GM12878 (cell line): ENCODE measurements around the gene PI4KA.
"Not testable (repeated sequence)": the region's sequence is repeated elsewhere in the genome, so short reads cannot be mapped to it uniquely, and the experiment has no call there.

Source experiments
- CHD2 ChIP-seq: IDR thresholded peaks from 2 replicates; pipeline ENCODE4 v1.6.1; 2011; ENCODE audit warnings: low read depth, low read length, improper control_type of control experiment, borderline replicate concordance
- ELK1 ChIP-seq: IDR thresholded peaks from 2 replicates; pipeline ENCODE4 v1.6.1; 2012; ENCODE audit warnings: low read depth, low read length, improper control_type of control experiment
- EP300 ChIP-seq, 2 experiments: fragments of 150-350 bp in 1 of 2; IDR thresholded peaks; 2 replicates each; pipeline ENCODE4 v1.6.1; 2011 to 2012; ENCODE audit warnings: low read depth in 2 of 2, low read length in 2 of 2, borderline replicate concordance in 1 of 2, improper control_type of control experiment in 1 of 2, inconsistent platforms in 1 of 2; ENCODE audit not compliant: control insufficient read depth in 1 of 2
- EZH2 ChIP-seq: IDR thresholded peaks from 2 replicates; pipeline ENCODE4 v1.6.1; 2012; ENCODE audit warnings: low read depth, mild to moderate bottlenecking, control low read depth, inconsistent platforms, low read length, borderline replicate concordance; ENCODE audit not compliant: control insufficient read depth
- HDAC2 ChIP-seq: fragments of 200-600 bp; sonication (generic); IDR thresholded peaks from 2 replicates; pipeline ENCODE4 v1.6.1; 2017
- NFYB ChIP-seq: IDR thresholded peaks from 2 replicates; pipeline ENCODE4 v1.6.1; 2011; ENCODE audit warnings: low read depth, mild to moderate bottlenecking, low read length, improper control_type of control experiment, moderate library complexity; ENCODE audit not compliant: insufficient read depth
- NR2C1 ChIP-seq: fragments of 450-650 bp; IDR thresholded peaks from 2 replicates; pipeline ENCODE4 v1.6.1; 2017; ENCODE audit warnings: antibody characterized with exemption, mild to moderate bottlenecking, moderate library complexity
- POLR2A ChIP-seq: IDR thresholded peaks from 2 replicates; pipeline ENCODE4 v1.6.1; 2011; ENCODE audit warnings: low read depth, mild to moderate bottlenecking, low read length
- RAD21 ChIP-seq: IDR thresholded peaks from 2 replicates; pipeline ENCODE4 v1.6.1; 2011; ENCODE audit warnings: mild to moderate bottlenecking, low read depth, low read length, moderate library complexity; ENCODE audit not compliant: insufficient read depth
- SMC3 ChIP-seq: IDR thresholded peaks from 2 replicates; pipeline ENCODE4 v1.6.1; 2011; ENCODE audit warnings: low read length, improper control_type of control experiment, borderline replicate concordance
- TF ChIP-seq, protein P1 (sequence below), 3 experiments: IDR thresholded peaks in 2 of 3; conservative IDR thresholded peaks in 1 of 3; 2 replicates each; pipeline ENCODE4 v1.5.1; 2011; ENCODE audit warnings: low read depth in 3 of 3, low read length in 3 of 3, mild to moderate bottlenecking in 3 of 3, control low read depth in 2 of 3, moderate library complexity in 2 of 3, inconsistent platforms in 1 of 3, mixed read lengths in 1 of 3; ENCODE audit not compliant: control insufficient read depth in 2 of 3, insufficient read depth in 1 of 3; ENCODE audit errors: extremely low read depth in 1 of 3

- TF ChIP-seq EZH2; NFYB; ELK1; CHD2; RAD21; EP300 (IDR thresholded peaks at IDR 0.05; ENCODE audit: borderline replicate concordance in 1 of 2, control insufficient read depth in 1 of 2, low read depth in 2 of 2, low read length in 2 of 2); NR2C1; POLR2A; SMC3; HDAC2: not testable (repeated sequence)
- TF ChIP-seq, protein P1, sequence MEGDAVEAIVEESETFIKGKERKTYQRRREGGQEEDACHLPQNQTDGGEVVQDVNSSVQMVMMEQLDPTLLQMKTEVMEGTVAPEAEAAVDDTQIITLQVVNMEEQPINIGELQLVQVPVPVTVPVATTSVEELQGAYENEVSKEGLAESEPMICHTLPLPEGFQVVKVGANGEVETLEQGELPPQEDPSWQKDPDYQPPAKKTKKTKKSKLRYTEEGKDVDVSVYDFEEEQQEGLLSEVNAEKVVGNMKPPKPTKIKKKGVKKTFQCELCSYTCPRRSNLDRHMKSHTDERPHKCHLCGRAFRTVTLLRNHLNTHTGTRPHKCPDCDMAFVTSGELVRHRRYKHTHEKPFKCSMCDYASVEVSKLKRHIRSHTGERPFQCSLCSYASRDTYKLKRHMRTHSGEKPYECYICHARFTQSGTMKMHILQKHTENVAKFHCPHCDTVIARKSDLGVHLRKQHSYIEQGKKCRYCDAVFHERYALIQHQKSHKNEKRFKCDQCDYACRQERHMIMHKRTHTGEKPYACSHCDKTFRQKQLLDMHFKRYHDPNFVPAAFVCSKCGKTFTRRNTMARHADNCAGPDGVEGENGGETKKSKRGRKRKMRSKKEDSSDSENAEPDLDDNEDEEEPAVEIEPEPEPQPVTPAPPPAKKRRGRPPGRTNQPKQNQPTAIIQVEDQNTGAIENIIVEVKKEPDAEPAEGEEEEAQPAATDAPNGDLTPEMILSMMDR (IDR thresholded peaks at IDR 0.05 in 2 of 3, conservative IDR thresholded peaks at IDR 0.05 in 1 of 3; ENCODE audit: control insufficient read depth in 2 of 3, extremely low read depth in 1 of 3, insufficient read depth in 1 of 3, low read depth in 3 of 3, low read length in 3 of 3), result not testable (repeated sequence)
These were observed 163.4 kb downstream of the PI4KA start for GRCh38 chr22:20695205-20695604.
